Aorta (tissue), 5 donors: ENCODE results near the gene TGFB1. TPM values are rescaled to one million over a fixed set of nuclear protein-coding genes. Genes with fewer than 3 reads are reported as not detected.
A peak's percentile ranks its signal among the peaks of the same experiment; 100 is the strongest.

Source experiments
- ATAC-seq: fragments of 200-7000 bp; cut with Tn5 transposase; one replicate; pipeline ENCODE4 v1.9.1; 2022; ENCODE audit warnings: moderate library complexity; ENCODE audit not compliant: low FRiP score
- DNase-seq, 2 donors: peaks; one replicate each; pipeline ENCODE4 v3.0.0-alpha.2; 2020
- H3K27ac ChIP-seq, 2 donors: one replicate each; pipeline ENCODE4 v1.5.1; 2013; ENCODE audit warnings: low read length in 2 of 2, mild to moderate bottlenecking in 2 of 2, moderate library complexity in 2 of 2, control low read depth in 1 of 2, inconsistent platforms in 1 of 2, low read depth in 1 of 2
- H3K27me3 ChIP-seq, 2 donors: one replicate each; pipeline ENCODE4 v1.6.1; 2013; ENCODE audit warnings: control low read depth in 1 of 2, low read length in 1 of 2, mild to moderate bottlenecking in 1 of 2, moderate library complexity in 1 of 2; ENCODE audit not compliant: insufficient read depth in 2 of 2, control insufficient read depth in 1 of 2
- H3K36me3 ChIP-seq, 2 donors: one replicate each; pipeline ENCODE4 v1.6.1; 2013; ENCODE audit warnings: control low read depth in 1 of 2, low read length in 1 of 2, mild to moderate bottlenecking in 1 of 2; ENCODE audit not compliant: insufficient read depth in 2 of 2, control insufficient read depth in 1 of 2
- H3K4me1 ChIP-seq, 2 donors: one replicate each; pipeline ENCODE4 v1.6.1; 2013; ENCODE audit warnings: low read length in 2 of 2, control low read depth in 1 of 2, mild to moderate bottlenecking in 1 of 2, moderate library complexity in 1 of 2; ENCODE audit not compliant: insufficient read depth in 2 of 2, control insufficient read depth in 1 of 2
- H3K4me3 ChIP-seq, 2 donors: one replicate each; pipeline ENCODE4 v1.5.1; 2013; ENCODE audit warnings: low read length in 2 of 2, control low read depth in 1 of 2, mild to moderate bottlenecking in 1 of 2
- H3K9me3 ChIP-seq: one replicate; pipeline ENCODE4 v1.6.1; 2013; ENCODE audit warnings: mild to moderate bottlenecking, low read length; ENCODE audit not compliant: control insufficient read depth
- WGBS, 2 donors: extraction: QIAGEN DNeasy Blood & Tissue Kit; methylation state at CpG; one replicate each; pipeline ENCODE4 v1.1.7; 2013; 5-methylcytosine and 5-hydroxymethylcytosine counted together
- intact Hi-C, 2 donors: fragments of 100-400 bp; cut with DNase I; formaldehyde crosslinking; loops; one replicate each; pipeline versions ENCODE4 v1.14.2 to v1.15.0; 2022
- polyA plus RNA-seq, 2 donors: library from polyadenylated mRNA; stranded (reverse); fragments of 200-250 nt; gene quantifications; one replicate each; pipeline ENCODE4 v1.2.3, GENCODE V29; 2013
- total RNA-seq, 2 donors: library from RNA; stranded (reverse); fragmentation: NEBNext Ultra II Directional; extraction: Animal tissue kit (Norgen Biotek cat#: 25700); gene quantifications; one replicate each; pipeline ENCODE4 v1.2.1, GENCODE V29; 2021
- donor health status: healthy with polysubstance abuse.
- donor health status: Bipolar disorder and iron deficiency.
- donor health status: DM: no; HTN: no; CAD: no.
- donor health status: DM: no; HTN: no; CAD: no.
- donor health status: DM: yes; HTN: yes; CAD: no.

TGFB1 gene
- total and polyA plus RNA-seq, 4 donors = 25.4 to 97.5 (median 69.1) TPM

- DNase-seq (peak; percentile 85 to 89), ATAC-seq (peak; percentile 65)
- WGBS, 2 donors = 20 to 28% methylated on average over 16 of the region's 16 CpGs
- no peak overlapping the region for H3K4me3 ChIP-seq
- H3K36me3 ChIP-seq = peaks cover 0 to 7% of the 10 kb centered on the region in 2 donors
- peak overlapping the region; percentile 50 to 80 for H3K27ac ChIP-seq
- no peaks in the 10 kb centered on the region for H3K9me3 ChIP-seq
- intact Hi-C loops = loop anchor here (2.0 to 5.0 kb wide), 2 partner anchors 29 to 34 kb away; partner anchors contain the start of gene TGFB1 (in 1 of the 2)
- H3K4me1 ChIP-seq = no peaks in the 10 kb centered on the region
- H3K27me3 ChIP-seq = no peaks in the 10 kb centered on the region
Observed at GRCh38 chr19:41323430-41324125, 30.1 kb downstream of the TGFB1 start.

GRCh38 chr19:41323023-41323422 lies 30.7 kb downstream of the TGFB1 start:
- ATAC-seq = no peak
- Histone ChIP-seq H3K4me1 (no peaks in the 10 kb centered on the region), H3K9me3 (no peaks in the 10 kb centered on the region), H3K27me3 (no peaks in the 10 kb centered on the region), H3K4me3 (no peak overlapping the region), H3K36me3 (peaks cover 0 to 7% of the 10 kb centered on the region in 2 donors), H3K27ac (peak overlapping the region; percentile 50 to 80)
- DNase-seq = no peak
- intact Hi-C loops = loop anchor here in 1 of 2 donors (5.0 kb wide), 1 partner anchor 34 kb away; no protein-coding TSS in a partner anchor
- WGBS, 2 donors = 38 to 40% methylated on average over 7 of the region's 7 CpGs

- Histone ChIP-seq H3K9me3 (no peaks in the 10 kb centered on the region), H3K4me1 (no peaks in the 10 kb centered on the region), H3K27ac (peak overlapping the region in 1 of 2 donors; percentile 80), H3K27me3 (no peaks in the 10 kb centered on the region), H3K4me3 (no peak overlapping the region), H3K36me3 (peaks cover 0 to 7% of the 10 kb centered on the region in 2 donors)
- ATAC-seq = no peak
- WGBS, 2 donors = 87 to 88% methylated on average over 11 of the region's 11 CpGs
- intact Hi-C loops = loop anchor here in 1 of 2 donors (5.0 kb wide), 1 partner anchor 35 kb away; no protein-coding TSS in a partner anchor
- DNase-seq = no peak
Observed at GRCh38 chr19:41322451-41322850, 31.3 kb downstream of the TGFB1 start.

GRCh38 chr19:41321600-41322270 lies 32.0 kb downstream of the TGFB1 start:
- no peaks in the 10 kb centered on the region for H3K4me1 ChIP-seq
- DNase-seq (no peak), ATAC-seq (peak; percentile 19)
- H3K4me3 ChIP-seq = no peak overlapping the region
- intact Hi-C loops = loop anchor here (2.0 to 5.0 kb wide), 2 partner anchors 36 to 111 kb away; no protein-coding TSS in a partner anchor
- no peaks in the 10 kb centered on the region for H3K9me3 ChIP-seq
- no peaks in the 10 kb centered on the region for H3K27me3 ChIP-seq
- 46 to 56% methylated on average over 10 of the region's 10 CpGs for WGBS, 2 donors
- H3K27ac ChIP-seq = peak overlapping the region in 1 of 2 donors; percentile 11
- H3K36me3 ChIP-seq = peaks cover 0 to 7% of the 10 kb centered on the region in 2 donors

- ATAC-seq = no peak
- Histone ChIP-seq H3K9me3 (no peaks in the 10 kb centered on the region), H3K36me3 (peaks cover 0 to 11% of the 10 kb centered on the region in 2 donors), H3K4me3 (no peak overlapping the region), H3K27me3 (no peaks in the 10 kb centered on the region), H3K4me1 (no peaks in the 10 kb centered on the region), H3K27ac (no peak overlapping the region)
- DNase-seq = no peak
- intact Hi-C loops = loop anchor here (2.0 to 5.0 kb wide), 2 partner anchors 36 to 112 kb away; no protein-coding TSS in a partner anchor
- WGBS, 2 donors = 66 to 80% methylated on average over 7 of the region's 7 CpGs
Observed at GRCh38 chr19:41321204-41321599, 32.5 kb downstream of the TGFB1 start.

GRCh38 chr19:41320568-41320967 lies 33.2 kb downstream of the TGFB1 start:
- WGBS, 2 donors = 75 to 79% methylated on average over 4 of the region's 4 CpGs
- peaks cover 0 to 11% of the 10 kb centered on the region in 2 donors for H3K36me3 ChIP-seq

GRCh38 chr19:41320185-41320518 lies 33.6 kb downstream of the TGFB1 start:
- DNase-seq (no peak), ATAC-seq (no peak)
- Histone ChIP-seq H3K27me3 (no peaks in the 10 kb centered on the region), H3K9me3 (no peaks in the 10 kb centered on the region), H3K4me3 (no peak overlapping the region), H3K27ac (no peak overlapping the region), H3K36me3 (peaks cover 0 to 11% of the 10 kb centered on the region in 2 donors), H3K4me1 (no peaks in the 10 kb centered on the region)
- intact Hi-C loops = loop anchor here (2.0 to 5.0 kb wide), 2 partner anchors 37 to 113 kb away; no protein-coding TSS in a partner anchor
- 77 to 84% methylated on average over 11 of the region's 11 CpGs for whole genome bisulfite sequencing, 2 donors

More at GRCh38 chr19:41320568-41320967, 33.2 kb downstream of the TGFB1 start:
- H3K27me3 ChIP-seq = no peaks in the 10 kb centered on the region
- no peaks in the 10 kb centered on the region for H3K4me1 ChIP-seq
- no peak for DNase-seq
- intact Hi-C loops = loop anchor here (2.0 to 5.0 kb wide), 2 partner anchors 37 to 112 kb away; no protein-coding TSS in a partner anchor
- no peak overlapping the region for H3K4me3 ChIP-seq
- H3K9me3 ChIP-seq = no peaks in the 10 kb centered on the region
- H3K27ac ChIP-seq = no peak overlapping the region
- ATAC-seq = no peak

- 72 to 77% methylated on average over 20 of the region's 20 CpGs for WGBS, 2 donors
- intact Hi-C loops = loop anchor here (2.0 to 5.0 kb wide), 2 partner anchors 38 to 113 kb away; no protein-coding TSS in a partner anchor
- Histone ChIP-seq H3K4me3 (no peak overlapping the region), H3K27ac (no peak overlapping the region), H3K36me3 (peaks cover 0 to 11% of the 10 kb centered on the region in 2 donors), H3K27me3 (no peaks in the 10 kb centered on the region), H3K4me1 (no peaks in the 10 kb centered on the region), H3K9me3 (no peaks in the 10 kb centered on the region)
- DNase-seq (no peak), ATAC-seq (no peak)
Observed at GRCh38 chr19:41319500-41320184, 34.1 kb downstream of the TGFB1 start.
